ENCODE results near the gene SMPDL3A.

- TF ChIP-seq POLR2A (IDR thresholded peaks at IDR 0.05; ENCODE audit: insufficient read depth in 1 of 2, low read depth in 2 of 2, low read length in 2 of 2), result no peak
- no peak for TF ChIP-seq MLLT10 (CRISPR knock-in tag; IDR thresholded peaks at IDR 0.05)
- TF ChIP-seq ZNF382 (CRISPR knock-in tag; IDR thresholded peaks at IDR 0.05; ENCODE audit: borderline replicate concordance), result no peak
- no peak for TF ChIP-seq JUNB (CRISPR knock-in tag; IDR thresholded peaks at IDR 0.05; ENCODE audit: borderline replicate concordance)
- no peak for TF ChIP-seq RAD21 (CRISPR knock-in tag; IDR thresholded peaks at IDR 0.05)
- TF ChIP-seq SMC3 (IDR thresholded peaks at IDR 0.05; ENCODE audit: low read length), result no peak
- TF ChIP-seq HCFC1 (IDR thresholded peaks at IDR 0.05; ENCODE audit: low read depth, low read length), result no peak
- TF ChIP-seq ZIK1 (CRISPR knock-in tag; IDR thresholded peaks at IDR 0.05; ENCODE audit: borderline replicate concordance, low read depth), result no peak
- TF ChIP-seq PBX2 (CRISPR knock-in tag; IDR thresholded peaks at IDR 0.05), result no peak
- no peak for TF ChIP-seq MIXL1 (CRISPR knock-in tag; IDR thresholded peaks at IDR 0.05)
- TF ChIP-seq POLR2AphosphoS5 (IDR thresholded peaks at IDR 0.05; ENCODE audit: low read depth, low read length), result no peak
These were observed 1.3 kb upstream of the SMPDL3A start for GRCh38 chr6:122787721-122788120.
